Myocyte (in vitro differentiated cells): ENCODE measurements around the gene CALN1. TPM values are rescaled to one million over a fixed set of nuclear protein-coding genes. Genes with fewer than 3 reads are reported as not detected.
"Not testable (repeated sequence)": the region's sequence is repeated elsewhere in the genome, so short reads cannot be mapped to it uniquely, and the experiment has no call there.

Experiments
- DNase-seq: peaks from one replicate; pipeline ENCODE4 v3.0.0-alpha.2; 2012; ENCODE audit warnings: low read depth
- total RNA-seq: library from RNA; depleted of rRNA; stranded (reverse); fragments of >200 nt; gene quantifications from 2 replicates; pipeline ENCODE4 v1.2.3, GENCODE V29; 2014

The CALN1 gene
- total RNA-seq, 1 donor from 2014 or later: not detected

- no peak for DNase-seq
Observed at GRCh38 chr7:72409638-72410015, 2.5 kb downstream of the CALN1 start.

DNA sequence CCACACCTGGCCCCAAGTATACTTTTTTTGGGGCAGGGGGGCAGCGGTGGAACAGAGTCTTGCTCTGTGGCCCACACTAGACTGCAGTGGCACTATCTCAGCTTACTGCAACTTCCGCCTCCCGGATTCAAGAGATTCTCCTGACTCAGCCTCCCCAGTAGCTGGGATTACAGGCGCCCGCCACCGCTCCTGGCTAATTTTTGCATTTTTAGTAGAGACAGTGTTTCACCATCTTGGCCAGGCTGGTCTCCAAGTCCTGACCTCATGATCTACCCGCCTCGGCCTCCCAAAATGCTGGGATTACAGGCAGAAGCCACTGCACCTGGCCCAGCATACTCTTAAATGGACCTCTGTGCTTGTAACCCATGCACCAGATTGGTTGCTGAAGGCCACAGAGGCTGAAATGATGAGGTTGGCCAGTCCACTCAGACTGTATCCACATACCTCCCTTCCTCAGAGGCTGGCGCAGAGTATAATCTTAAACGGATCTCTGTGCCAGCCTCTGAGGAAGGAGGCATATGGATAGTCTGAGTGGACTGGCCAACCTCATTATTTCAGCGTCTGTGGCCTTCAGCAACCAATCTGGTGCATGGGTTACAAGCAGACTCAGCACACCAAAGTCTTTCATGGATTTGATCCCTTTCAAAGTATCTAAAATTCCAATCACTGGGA, 3.0 kb downstream of the CALN1 start:
- no peak for DNase-seq

GRCh38 chr7:72406820-72407403, 5.2 kb downstream of the CALN1 start:
- no peak for DNase-seq

- DNase-seq: no peak
Observed at GRCh38 chr7:72405871-72406270, 6.3 kb downstream of the CALN1 start.

DNA sequence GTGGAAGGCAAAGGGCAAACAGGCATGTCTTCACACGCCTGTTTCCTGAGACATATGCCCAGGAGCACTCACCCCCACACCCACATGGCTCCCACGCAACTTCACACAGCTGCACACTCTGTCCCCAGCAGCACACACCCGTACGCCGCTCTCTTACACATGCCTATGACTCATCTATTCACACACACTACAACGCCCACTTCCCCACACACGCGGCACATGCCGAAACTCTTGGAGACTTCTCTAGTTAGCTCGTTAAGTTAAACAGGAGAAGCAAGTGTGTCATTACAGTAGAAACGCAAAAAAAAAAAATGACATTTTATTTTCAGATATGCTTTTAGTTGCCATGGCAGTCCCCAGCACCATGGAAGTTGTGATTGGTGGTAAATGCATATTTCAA, 6.7 kb downstream of the CALN1 start:
- peak; percentile 1 for DNase-seq

- no peak for DNase-seq
Observed at GRCh38 chr7:72404743-72405142, 7.4 kb downstream of the CALN1 start.

GRCh38 chr7:72403458-72404076, 8.6 kb downstream of the CALN1 start:
- no peak for DNase-seq

DNA sequence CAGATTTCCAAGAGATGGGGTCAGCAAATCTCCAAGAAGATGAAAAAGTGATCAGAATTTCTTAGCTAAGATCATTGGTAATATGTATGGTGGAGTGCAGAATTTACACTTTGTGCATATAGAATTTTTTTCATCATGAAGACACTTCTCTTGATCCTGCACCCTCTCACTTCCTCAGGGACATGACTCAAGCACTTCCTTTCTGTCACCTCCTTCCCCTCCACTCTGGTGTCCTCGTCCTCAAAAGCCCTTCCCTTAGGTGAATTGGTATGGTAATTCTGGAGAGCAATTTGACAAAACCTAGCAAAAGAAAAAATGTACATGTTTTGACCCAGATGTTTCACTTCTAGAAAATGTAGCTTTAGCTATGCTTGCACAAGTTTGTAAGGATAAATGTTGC, 18.1 kb downstream of the CALN1 start:
- DNase-seq: no peak

GRCh38 chr7:72391821-72392377, 20.2 kb downstream of the CALN1 start:
- no peak for DNase-seq

DNA sequence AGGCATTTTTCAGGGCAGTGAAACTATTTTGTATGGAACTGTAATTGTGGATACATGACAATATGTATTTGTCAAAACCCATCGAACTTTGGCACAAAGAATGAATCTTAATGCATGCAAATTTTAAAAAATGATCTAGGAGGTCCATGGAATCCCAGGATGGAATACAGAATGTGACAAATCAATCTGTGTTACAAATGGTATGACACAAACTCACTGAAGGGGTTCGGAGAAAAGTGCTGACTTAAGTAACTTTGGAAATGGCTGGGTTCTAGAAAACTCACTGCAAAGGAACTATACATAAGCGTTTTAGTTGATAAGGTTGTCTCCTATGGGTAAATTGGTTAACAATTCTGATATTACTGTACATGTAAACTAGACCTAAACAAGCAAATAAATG, 26.0 kb downstream of the CALN1 start:
- no peak for DNase-seq

- no peak for DNase-seq
Observed at GRCh38 chr7:72362246-72362645, 49.9 kb downstream of the CALN1 start.

DNA sequence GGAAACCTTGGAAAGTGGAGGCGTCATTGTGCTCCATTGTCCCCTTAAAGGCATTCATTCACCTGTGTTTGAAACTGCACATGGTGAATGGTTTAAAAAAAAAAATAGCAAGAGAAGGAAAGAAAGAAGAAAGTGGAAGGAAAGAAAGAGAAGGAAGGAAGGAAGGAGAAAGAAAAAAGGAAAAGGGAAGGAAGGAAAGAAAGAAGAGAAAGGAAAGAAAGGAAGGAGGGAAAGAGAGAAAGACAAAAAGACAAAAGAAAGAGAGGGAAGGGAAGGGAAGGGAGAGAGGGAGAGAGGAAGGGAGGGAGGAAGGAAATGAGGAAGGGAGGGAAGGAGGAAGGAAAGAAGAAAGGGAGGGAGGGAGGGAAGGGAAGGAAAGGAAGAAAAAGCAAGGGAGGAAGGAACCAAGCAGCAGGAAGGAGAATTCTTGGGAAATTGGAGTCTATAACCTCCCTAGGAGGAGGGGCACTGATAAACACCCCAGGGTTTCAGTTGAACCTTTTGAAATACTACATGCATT, 66.9 kb downstream of the CALN1 start:
- no peak for DNase-seq

DNA sequence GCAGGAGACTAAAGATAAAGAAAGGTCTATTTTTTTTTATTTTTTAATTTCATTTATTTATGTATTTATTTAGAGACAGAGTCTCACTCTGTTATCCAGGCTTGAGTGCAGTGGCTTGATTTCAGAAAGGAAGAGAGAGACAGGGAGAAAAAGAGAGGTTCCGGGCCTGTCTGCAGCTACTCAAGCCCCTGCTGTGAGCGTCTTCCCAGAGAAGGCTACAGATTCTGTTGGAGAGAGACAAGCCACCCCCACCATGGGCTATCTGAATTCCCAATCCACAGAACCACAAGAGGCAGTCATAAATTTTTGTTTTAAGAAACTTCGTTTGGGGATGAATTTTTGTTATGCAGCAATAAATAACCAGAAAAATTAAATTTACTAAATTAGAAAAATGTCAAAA, 68.1 kb downstream of the CALN1 start:
- DNase-seq: no peak

- DNase-seq: not testable (repeated sequence)
Observed at GRCh38 chr7:72343354-72343753, 68.8 kb downstream of the CALN1 start.

DNA sequence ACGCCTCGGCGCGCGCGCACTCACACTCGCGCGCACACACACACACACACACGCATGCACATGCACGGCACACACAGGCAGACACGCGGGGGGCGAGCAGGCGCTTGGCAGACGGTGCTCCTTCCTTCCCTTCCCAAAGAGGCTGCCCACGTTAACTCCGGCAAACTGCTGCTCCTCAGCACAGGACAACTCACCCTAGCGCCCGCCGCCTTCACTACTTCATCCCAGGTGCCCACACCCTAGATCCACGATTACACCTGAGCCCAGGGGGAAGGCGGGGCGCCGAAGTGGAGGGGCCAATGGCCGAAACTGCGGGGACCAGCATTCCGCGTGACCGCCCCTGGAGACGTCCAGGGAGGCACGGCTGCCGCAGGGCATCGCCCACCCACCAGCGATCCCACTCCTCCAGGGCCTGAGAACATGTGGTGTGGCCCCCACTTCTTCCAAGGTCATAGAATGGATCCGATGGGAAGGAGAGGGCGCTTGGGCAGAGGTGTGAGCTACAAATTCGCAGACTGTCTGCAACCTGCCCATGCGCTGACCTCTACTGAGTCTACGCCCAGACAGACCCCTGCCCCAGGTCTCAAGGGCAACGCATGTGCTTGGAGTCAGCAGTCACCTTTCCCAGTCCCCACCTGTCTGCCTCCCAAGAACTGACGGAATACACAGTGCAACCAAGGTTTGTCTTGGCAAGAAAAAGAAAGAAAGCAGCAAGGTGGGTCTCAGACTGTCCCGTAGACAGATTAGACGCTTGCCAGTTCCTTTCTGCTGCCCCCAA, 74.6 kb downstream of the CALN1 start:
- no peak for DNase-seq

DNA sequence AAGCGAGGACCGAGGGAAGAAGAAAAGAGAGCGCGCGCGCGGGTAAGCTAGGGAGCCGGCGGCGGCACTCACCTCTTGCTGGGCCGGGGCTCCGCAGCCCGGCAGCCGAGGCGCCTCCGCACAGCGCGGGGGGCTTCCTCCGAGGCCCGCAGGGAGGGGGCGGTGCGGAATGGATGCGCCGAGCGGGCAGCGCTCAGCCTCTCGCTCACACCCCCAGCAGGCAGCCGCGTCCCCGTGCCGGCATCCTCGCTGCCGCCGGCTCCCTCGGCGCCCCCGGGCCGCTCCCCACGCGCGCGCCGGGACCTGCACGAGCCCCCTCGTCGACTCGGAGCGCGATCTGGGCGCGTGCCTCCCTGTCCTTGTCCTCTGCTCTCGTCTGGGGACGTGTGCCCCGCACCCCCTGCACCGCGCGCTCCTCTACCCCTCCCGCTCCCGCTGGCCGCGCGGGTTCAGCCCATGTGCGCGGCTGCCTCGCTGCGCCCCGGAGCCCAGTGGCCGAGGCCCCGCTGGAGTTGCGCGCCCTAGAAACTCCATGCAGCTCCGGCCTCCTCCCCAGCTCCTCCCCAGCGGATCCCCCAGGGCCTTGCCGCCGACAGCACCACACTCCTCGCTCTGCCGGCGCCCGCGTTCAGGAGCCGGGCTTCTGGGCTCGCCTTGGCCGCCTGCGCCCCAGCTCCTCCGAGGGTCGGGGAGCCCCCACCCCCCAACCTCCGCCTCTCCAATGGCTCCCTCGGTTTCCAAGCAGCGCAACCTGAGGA, 75.3 kb downstream of the CALN1 start:
- DNase-seq: no peak

DNA sequence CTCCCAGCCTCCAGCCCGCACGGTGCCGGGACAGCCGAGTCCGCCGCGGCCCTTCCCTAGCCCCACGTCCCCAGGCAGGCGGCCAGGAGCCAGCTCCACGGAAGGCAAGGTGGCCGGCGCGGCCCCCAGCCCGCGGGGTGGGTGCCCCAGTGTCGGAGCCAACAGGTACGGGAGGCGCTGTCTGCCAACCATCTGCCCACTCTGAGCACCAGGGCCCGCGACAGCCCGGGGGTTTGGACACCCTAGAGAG, 75.8 kb downstream of the CALN1 start:
- no peak for DNase-seq

GRCh38 chr7:72335561-72336381, 76.4 kb downstream of the CALN1 start:
- no peak for DNase-seq

DNA sequence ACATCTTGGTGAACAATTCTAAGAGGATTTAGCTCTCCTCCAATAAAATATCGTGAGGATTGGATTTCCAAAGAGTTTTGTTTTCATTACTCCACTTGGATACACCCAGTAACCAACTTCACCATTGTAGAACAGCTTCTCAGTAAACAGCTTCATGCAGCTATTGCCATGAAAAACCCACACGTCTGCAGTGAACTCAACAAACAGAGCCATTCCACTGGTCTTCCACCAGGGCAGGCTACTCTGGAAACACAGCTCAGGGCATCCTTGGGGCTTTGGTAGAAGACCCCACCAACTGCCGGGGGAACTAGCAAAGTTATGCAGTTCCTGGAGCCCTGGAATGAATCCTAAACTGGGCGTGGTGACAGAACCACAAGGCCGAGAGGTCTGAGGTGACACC, 77.4 kb downstream of the CALN1 start:
- no peak for DNase-seq

- no peak for DNase-seq
Observed at GRCh38 chr7:72334066-72334465, 78.1 kb downstream of the CALN1 start.
